Adrenal gland (tissue), 5 donors: ENCODE results near the gene PLAAT4.

ENCODE experiments used
- CTCF ChIP-seq, 6 experiments: fragments of 450-650 bp in 4 of 6; fragments of 200-600 bp in 2 of 6; sonication (generic) in 1 of 6; IDR thresholded peaks; 1 replicate in 5 of 6; 2 replicates in 1 of 6; pipeline versions ENCODE4 v1.5.1 to v1.8.0; 2016 to 2021; ENCODE audit warnings: antibody characterized with exemption in 6 of 6, mild to moderate bottlenecking in 2 of 6, moderate library complexity in 1 of 6
- POLR2A ChIP-seq, 2 donors: fragments of 450-650 bp; IDR thresholded peaks; one replicate each; pipeline ENCODE4 v1.6.1; 2017; ENCODE audit warnings: antibody characterized with exemption in 2 of 2, mild to moderate bottlenecking in 2 of 2, moderate library complexity in 1 of 2
- donor health status: DM: no; HTN: no; CAD: no.

DNA sequence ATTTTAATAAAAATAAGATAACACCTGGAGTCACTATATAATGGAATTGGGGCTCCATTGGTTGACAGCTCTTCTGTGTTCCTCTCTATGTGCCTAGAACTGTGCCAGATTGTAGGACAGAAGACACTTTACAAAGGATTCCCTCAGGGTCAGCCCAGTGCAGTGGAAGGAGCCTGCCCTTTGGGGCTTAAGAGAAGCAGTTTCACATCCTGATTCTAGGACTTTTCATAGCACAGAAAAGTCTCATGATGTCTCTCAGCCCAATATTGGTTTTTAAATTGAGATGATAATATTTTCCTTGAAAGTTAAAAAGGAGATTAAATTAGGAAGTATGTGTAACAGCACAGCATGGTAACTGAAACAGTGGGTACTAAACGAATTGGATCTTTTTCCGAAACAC lies 7.1 kb downstream of the PLAAT4 start:
- TF ChIP-seq CTCF (IDR thresholded peaks at IDR 0.05) (no peak), POLR2A (IDR thresholded peaks at IDR 0.05) (no peak)
